GM12873 (cell line): ENCODE measurements around the gene FPR3.

Experiments
- TF ChIP-seq, protein P1 (sequence below): IDR thresholded peaks from 2 replicates; pipeline ENCODE4 v1.5.1; 2012; ENCODE audit warnings: low read depth, mild to moderate bottlenecking, moderate library complexity, low read length, control low read depth; ENCODE audit not compliant: insufficient read depth; ENCODE audit errors: missing control alignments

The FPR3 gene

DNA sequence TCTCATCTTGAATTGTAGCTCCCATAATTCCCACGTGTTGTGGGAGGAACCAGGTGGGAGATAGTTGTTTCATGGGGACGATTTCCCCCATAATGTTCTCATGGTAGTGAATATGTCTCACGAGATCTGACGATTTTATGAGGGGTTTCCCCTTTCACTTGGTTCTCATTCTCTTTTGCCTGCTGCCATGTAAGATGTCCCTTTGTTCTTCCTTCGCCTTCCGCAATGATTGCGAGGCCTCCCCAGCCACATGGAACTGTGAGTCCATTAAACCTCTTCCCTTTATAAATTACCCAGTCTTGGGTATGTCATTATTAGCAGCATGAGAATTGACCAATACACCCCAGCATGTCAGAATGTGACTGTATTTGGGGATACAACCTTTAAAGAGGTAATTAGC is 39.4 kb upstream of the FPR3 start:
- TF ChIP-seq, protein P1, sequence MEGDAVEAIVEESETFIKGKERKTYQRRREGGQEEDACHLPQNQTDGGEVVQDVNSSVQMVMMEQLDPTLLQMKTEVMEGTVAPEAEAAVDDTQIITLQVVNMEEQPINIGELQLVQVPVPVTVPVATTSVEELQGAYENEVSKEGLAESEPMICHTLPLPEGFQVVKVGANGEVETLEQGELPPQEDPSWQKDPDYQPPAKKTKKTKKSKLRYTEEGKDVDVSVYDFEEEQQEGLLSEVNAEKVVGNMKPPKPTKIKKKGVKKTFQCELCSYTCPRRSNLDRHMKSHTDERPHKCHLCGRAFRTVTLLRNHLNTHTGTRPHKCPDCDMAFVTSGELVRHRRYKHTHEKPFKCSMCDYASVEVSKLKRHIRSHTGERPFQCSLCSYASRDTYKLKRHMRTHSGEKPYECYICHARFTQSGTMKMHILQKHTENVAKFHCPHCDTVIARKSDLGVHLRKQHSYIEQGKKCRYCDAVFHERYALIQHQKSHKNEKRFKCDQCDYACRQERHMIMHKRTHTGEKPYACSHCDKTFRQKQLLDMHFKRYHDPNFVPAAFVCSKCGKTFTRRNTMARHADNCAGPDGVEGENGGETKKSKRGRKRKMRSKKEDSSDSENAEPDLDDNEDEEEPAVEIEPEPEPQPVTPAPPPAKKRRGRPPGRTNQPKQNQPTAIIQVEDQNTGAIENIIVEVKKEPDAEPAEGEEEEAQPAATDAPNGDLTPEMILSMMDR: no peak

GRCh38 chr19:51760697-51761356 is 34.1 kb upstream of the FPR3 start, which contains the start of gene FPR2:
FPR2 (plus strand) TSS chr19:51761180; CDS start chr19:51768659, 7,479 bp downstream.
- TF ChIP-seq, protein P1: no peak

GRCh38 chr19:51761696-51762095 is 33.3 kb upstream of the FPR3 start:
- TF ChIP-seq, protein P1: no peak

GRCh38 chr19:51765086-51765485 is 29.9 kb upstream of the FPR3 start:
- TF ChIP-seq, protein P1: no peak

DNA sequence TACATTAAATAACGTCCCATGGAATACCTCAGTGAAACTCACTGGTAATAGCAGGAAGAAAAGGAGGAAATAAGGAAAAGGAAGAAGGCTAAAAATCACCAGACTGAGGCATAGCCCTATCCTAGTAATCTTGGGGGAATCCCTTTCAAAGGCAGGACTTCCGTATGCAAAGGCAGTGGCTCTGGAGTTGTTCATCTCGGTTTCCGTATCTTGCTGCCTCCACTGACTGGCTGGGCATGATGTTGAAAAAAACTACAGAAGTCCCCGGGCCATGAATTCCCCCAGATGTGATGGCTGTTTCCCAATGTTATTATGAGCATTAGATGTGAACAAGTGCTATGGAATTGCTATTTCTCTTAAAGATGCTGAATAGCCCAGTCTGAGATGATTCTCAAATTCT is 28.5 kb upstream of the FPR3 start:
- TF ChIP-seq, protein P1: no peak

- TF ChIP-seq, protein P1: no peak
These were observed 23.4 kb upstream of the FPR3 start for GRCh38 chr19:51771376-51772130.

GRCh38 chr19:51772977-51773376 is 22.0 kb upstream of the FPR3 start:
- TF ChIP-seq, protein P1: no peak
